GM18498 (cell line): ENCODE measurements around the gene CDKN2B-AS1.

Experiments
- ATAC-seq: cut with Tn5 transposase; IDR thresholded peaks from one replicate; pipeline ENCODE4 v1.9.1; 2021; ENCODE audit warnings: mild to moderate bottlenecking, moderate library complexity; ENCODE audit not compliant: unreplicated experiment

The CDKN2B-AS1 gene

GRCh38 chr9:22147813-22148527, 153.4 kb downstream of the CDKN2B-AS1 start:
- ATAC-seq: no peak

GRCh38 chr9:22148528-22148875, 153.9 kb downstream of the CDKN2B-AS1 start:
- no peak for ATAC-seq

GRCh38 chr9:22148876-22149637, 154.5 kb downstream of the CDKN2B-AS1 start:
- no peak for ATAC-seq

- ATAC-seq: no peak
These were observed 159.5 kb downstream of the CDKN2B-AS1 start for GRCh38 chr9:22154064-22154463.

GRCh38 chr9:22156586-22156985, 162.0 kb downstream of the CDKN2B-AS1 start:
- no peak for ATAC-seq

- no peak for ATAC-seq
These were observed 162.7 kb downstream of the CDKN2B-AS1 start for GRCh38 chr9:22157276-22157675.

GRCh38 chr9:22157828-22158227, 163.2 kb downstream of the CDKN2B-AS1 start:
- no peak for ATAC-seq

- no peak for ATAC-seq
These were observed 163.7 kb downstream of the CDKN2B-AS1 start for GRCh38 chr9:22158271-22158670.

- no peak for ATAC-seq
These were observed 164.3 kb downstream of the CDKN2B-AS1 start for GRCh38 chr9:22158927-22159346.

GRCh38 chr9:22159586-22159985, 165.0 kb downstream of the CDKN2B-AS1 start:
- no peak for ATAC-seq

- ATAC-seq: no peak
These were observed 165.6 kb downstream of the CDKN2B-AS1 start for GRCh38 chr9:22160221-22160620.

- no peak for ATAC-seq
These were observed 170.6 kb downstream of the CDKN2B-AS1 start for GRCh38 chr9:22165144-22165543.

- ATAC-seq: no peak
These were observed 174.7 kb downstream of the CDKN2B-AS1 start for GRCh38 chr9:22169243-22169642.

- no peak for ATAC-seq
These were observed 175.3 kb downstream of the CDKN2B-AS1 start for GRCh38 chr9:22169727-22170503.
